ENCODE data around the gene ARHGEF9.
"Not testable (repeated sequence)": the region's sequence is repeated elsewhere in the genome, so short reads cannot be mapped to it uniquely, and the experiment has no call there.

Gene ARHGEF9

GRCh38 chrX:63675716-63676115 is 109.3 kb downstream of the ARHGEF9 start:
- in situ Hi-C loops (cut with HindIII; ENCODE audit: low pct_unique_long_range_greater_than_20kb, low sequenced_read_pairs), result no loop called here
- TF ChIP-seq JUND (IDR thresholded peaks at IDR 0.05; ENCODE audit: low read depth), result no peak
- no peak for DNase-seq (ENCODE audit: low read depth in 1 of 2, low spot score in 1 of 2)

- no peak for TF ChIP-seq JUND (IDR thresholded peaks at IDR 0.05; ENCODE audit: low read depth)
- DNase-seq (ENCODE audit: low read depth in 1 of 2, low spot score in 1 of 2), result no peak
Observed at GRCh38 chrX:63673896-63674295, 111.1 kb downstream of the ARHGEF9 start.

GRCh38 chrX:63664741-63665140 is 120.3 kb downstream of the ARHGEF9 start:
- in situ Hi-C loops (cut with HindIII; ENCODE audit: low pct_unique_long_range_greater_than_20kb, low sequenced_read_pairs), result no loop called here
- TF ChIP-seq JUND (IDR thresholded peaks at IDR 0.05; ENCODE audit: low read depth), result no peak
- no peak for DNase-seq (ENCODE audit: low read depth in 1 of 2, low spot score in 1 of 2)

More at GRCh38 chrX:63673896-63674295, 111.1 kb downstream of the ARHGEF9 start:
- in situ Hi-C loops (cut with HindIII; ENCODE audit: low pct_unique_long_range_greater_than_20kb, low sequenced_read_pairs), result no loop called here

- no peak for TF ChIP-seq JUND (IDR thresholded peaks at IDR 0.05; ENCODE audit: low read depth)
- no peak for DNase-seq (ENCODE audit: low read depth in 1 of 2, low spot score in 1 of 2)
- in situ Hi-C loops (cut with HindIII; ENCODE audit: low pct_unique_long_range_greater_than_20kb, low sequenced_read_pairs), result no loop called here
Observed at GRCh38 chrX:63664083-63664482, 120.9 kb downstream of the ARHGEF9 start.

GRCh38 chrX:63661676-63662075 is 123.3 kb downstream of the ARHGEF9 start:
- in situ Hi-C loops (cut with HindIII; ENCODE audit: low pct_unique_long_range_greater_than_20kb, low sequenced_read_pairs), result no loop called here
- DNase-seq (ENCODE audit: low read depth in 1 of 2, low spot score in 1 of 2), result no peak
- TF ChIP-seq JUND (IDR thresholded peaks at IDR 0.05; ENCODE audit: low read depth), result no peak

- DNase-seq (ENCODE audit: low read depth in 1 of 2, low spot score in 1 of 2), result no peak
- in situ Hi-C loops (cut with HindIII; ENCODE audit: low pct_unique_long_range_greater_than_20kb, low sequenced_read_pairs), result no loop called here
Observed at GRCh38 chrX:63658920-63659319, 126.1 kb downstream of the ARHGEF9 start.

GRCh38 chrX:63657821-63658220 is 127.2 kb downstream of the ARHGEF9 start:
- in situ Hi-C loops (cut with HindIII; ENCODE audit: low pct_unique_long_range_greater_than_20kb, low sequenced_read_pairs), result no loop called here
- no peak for TF ChIP-seq JUND (IDR thresholded peaks at IDR 0.05; ENCODE audit: low read depth)
- no peak for DNase-seq (ENCODE audit: low read depth in 1 of 2, low spot score in 1 of 2)

More at GRCh38 chrX:63658920-63659319, 126.1 kb downstream of the ARHGEF9 start:
- no peak for TF ChIP-seq JUND (IDR thresholded peaks at IDR 0.05; ENCODE audit: low read depth)

GRCh38 chrX:63656871-63657580 is 128.0 kb downstream of the ARHGEF9 start:
- no peak for DNase-seq (ENCODE audit: low read depth in 1 of 2, low spot score in 1 of 2)
- in situ Hi-C loops (cut with HindIII; ENCODE audit: low pct_unique_long_range_greater_than_20kb, low sequenced_read_pairs), result no loop called here
- TF ChIP-seq JUND (IDR thresholded peaks at IDR 0.05; ENCODE audit: low read depth), result no peak

- no peak for TF ChIP-seq JUND (IDR thresholded peaks at IDR 0.05; ENCODE audit: low read depth)
- in situ Hi-C loops (cut with HindIII; ENCODE audit: low pct_unique_long_range_greater_than_20kb, low sequenced_read_pairs), result no loop called here
- no peak for DNase-seq (ENCODE audit: low read depth in 1 of 2, low spot score in 1 of 2)
Observed at GRCh38 chrX:63652086-63652765, 132.8 kb downstream of the ARHGEF9 start.

- DNase-seq (ENCODE audit: low read depth in 1 of 2, low spot score in 1 of 2); in situ Hi-C loops (cut with HindIII; ENCODE audit: low pct_unique_long_range_greater_than_20kb, low sequenced_read_pairs): not testable (repeated sequence)
Observed at GRCh38 chrX:63645748-63646147, 139.3 kb downstream of the ARHGEF9 start.

- no peak for TF ChIP-seq JUND (IDR thresholded peaks at IDR 0.05; ENCODE audit: low read depth)
- in situ Hi-C loops (cut with HindIII; ENCODE audit: low pct_unique_long_range_greater_than_20kb, low sequenced_read_pairs), result no loop called here
- DNase-seq (ENCODE audit: low read depth in 1 of 2, low spot score in 1 of 2), result no peak
Observed at GRCh38 chrX:63635750-63636149, 149.3 kb downstream of the ARHGEF9 start.

- TF ChIP-seq JUND (IDR thresholded peaks at IDR 0.05; ENCODE audit: low read depth), result no peak
- DNase-seq (ENCODE audit: low read depth in 1 of 2, low spot score in 1 of 2), result no peak
- in situ Hi-C loops (cut with HindIII; ENCODE audit: low pct_unique_long_range_greater_than_20kb, low sequenced_read_pairs), result no loop called here
Observed at GRCh38 chrX:63613531-63614028, 171.4 kb downstream of the ARHGEF9 start.

- in situ Hi-C loops (cut with HindIII; ENCODE audit: low pct_unique_long_range_greater_than_20kb, low sequenced_read_pairs), result no loop called here
- DNase-seq (ENCODE audit: low read depth in 1 of 2, low spot score in 1 of 2), result no peak
- no peak for TF ChIP-seq JUND (IDR thresholded peaks at IDR 0.05; ENCODE audit: low read depth)
Observed at GRCh38 chrX:63585936-63586335, 199.1 kb downstream of the ARHGEF9 start.

Measured in T47D (cell line).